HG03196 (cell line): ENCODE data around the gene NUP210.

Experiments
- ATAC-seq: cut with Tn5 transposase; IDR thresholded peaks from one replicate; pipeline ENCODE4 v1.9.1; 2021; ENCODE audit not compliant: unreplicated experiment

The NUP210 gene

DNA sequence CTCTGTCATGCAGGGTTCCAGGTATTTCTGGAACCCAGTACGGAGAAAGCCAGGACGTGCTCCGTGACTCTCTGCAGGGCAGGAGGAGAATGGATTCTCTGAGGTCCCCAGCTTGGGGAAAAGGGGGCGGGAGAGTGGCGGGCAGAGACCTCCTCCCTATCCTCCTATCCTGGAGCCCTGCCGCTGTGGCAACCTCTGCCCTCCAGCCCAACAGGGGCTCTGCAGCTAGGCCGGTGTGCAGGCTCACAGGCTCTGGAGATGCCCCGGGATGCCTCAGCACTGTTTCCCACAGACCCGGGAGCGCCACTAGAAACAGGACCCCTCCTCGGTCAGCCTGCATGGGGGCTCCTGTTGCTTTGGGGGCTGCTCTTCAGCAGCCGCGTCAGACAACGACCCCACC, 43.1 kb downstream of the NUP210 start:
- no peak for ATAC-seq

DNA sequence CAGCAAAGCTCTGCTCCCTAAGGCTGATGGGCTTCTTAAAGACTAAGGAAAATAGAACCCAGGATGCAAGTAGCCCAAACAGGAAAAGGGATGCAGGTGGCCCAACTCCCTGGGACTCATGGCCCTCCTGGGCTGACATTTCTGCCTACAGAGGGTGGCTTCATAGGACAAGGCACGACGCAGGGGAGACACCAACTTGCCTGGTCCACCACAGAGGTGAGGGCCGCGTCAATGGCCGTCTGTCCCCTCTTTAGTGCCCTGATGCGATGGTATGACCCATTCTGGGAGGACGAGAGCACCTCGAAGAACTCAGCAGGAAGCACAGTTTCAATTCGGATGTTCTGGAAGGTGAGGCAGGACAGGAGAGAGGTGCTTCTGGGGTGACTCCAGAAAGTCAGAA, 44.0 kb downstream of the NUP210 start:
- ATAC-seq, result no peak

- ATAC-seq, result no peak
These were observed 44.7 kb downstream of the NUP210 start for GRCh38 chr3:13375464-13375863.

GRCh38 chr3:13373975-13374586, 46.0 kb downstream of the NUP210 start:
- ATAC-seq, result no peak

GRCh38 chr3:13372656-13373055, 47.5 kb downstream of the NUP210 start:
- no peak for ATAC-seq

DNA sequence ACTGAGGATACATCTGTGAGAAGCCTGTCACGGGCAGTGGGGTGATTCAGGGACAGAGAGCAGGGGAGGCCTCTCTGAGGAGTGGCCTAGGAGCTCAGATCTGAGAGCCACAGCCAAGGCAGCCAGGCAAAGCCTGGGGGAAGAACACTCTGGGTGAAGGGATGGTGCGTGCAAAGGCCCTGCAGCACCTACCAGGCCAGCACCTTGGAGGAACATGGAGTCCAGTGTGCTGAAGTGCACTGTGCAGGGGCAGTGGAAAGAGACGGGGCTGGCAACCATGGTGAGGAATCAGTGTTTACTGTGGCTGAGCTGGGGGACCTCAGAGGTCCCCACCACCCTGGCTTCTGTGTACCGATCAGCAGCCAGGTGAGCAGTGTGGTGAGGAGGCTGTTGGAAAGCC, 48.0 kb downstream of the NUP210 start:
- ATAC-seq, result no peak

DNA sequence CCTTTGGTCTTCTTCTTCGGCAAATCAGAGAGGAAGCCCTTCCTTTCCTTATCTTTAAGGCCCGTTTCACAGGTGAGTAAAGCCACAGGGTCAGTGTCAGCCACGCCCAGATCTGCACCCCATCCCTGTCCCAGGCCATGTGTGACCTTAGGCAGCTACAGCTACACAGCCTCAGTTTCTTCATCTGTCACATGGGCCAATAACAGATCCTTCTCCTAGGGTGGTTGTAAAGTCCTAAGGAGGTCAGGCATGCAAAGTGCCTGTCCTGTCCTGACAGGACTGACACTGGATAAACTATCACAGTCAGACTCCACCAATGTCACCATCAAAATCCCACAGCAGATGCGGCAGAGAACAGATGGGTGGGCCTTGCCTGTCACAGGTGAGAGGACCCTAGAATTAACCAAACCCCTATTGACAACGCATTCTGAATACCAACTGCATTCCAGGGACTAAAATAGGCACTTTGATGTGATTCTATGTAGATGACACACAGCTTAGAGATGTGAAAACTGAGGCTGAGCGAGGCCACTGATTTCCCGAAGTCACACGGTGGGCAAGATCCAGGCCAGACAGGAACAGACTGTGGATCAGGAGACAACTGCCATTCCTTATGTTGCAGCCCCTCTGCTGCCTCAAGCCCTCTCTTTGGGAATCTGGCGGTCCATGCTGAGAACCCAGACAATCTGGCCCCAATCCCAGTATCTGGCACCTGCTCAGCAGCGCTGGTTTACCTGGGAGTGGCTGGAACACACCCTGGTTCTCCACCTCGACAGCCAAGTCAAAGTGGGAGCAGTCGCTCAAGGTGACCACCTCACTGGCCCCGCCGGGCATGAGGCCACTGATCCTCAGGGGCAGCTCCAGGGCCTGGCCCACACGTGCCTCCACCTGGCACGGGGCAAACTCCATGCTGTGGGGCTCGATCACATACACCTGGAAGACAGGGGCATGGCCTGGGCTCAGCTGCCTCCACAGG, 48.7 kb downstream of the NUP210 start:
- no peak for ATAC-seq

DNA sequence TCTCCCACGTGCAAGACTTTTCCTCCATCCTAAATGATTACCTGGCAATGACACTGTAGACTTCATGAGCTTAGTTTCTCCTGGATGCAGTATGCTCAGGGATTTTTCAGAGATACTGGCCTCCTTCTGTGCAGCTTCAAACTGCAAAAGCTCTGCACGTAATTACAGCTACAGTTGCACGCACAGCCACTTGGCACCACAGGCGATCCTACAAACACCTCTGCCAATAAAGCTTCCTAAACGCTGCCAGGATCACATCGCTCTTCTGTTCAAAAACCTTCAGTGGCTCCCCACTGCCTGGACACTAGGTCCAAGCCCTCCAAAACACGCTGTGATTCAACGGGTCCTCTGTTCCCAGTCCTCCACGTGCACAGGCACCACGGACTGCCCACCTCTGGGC, 49.5 kb downstream of the NUP210 start:
- no peak for ATAC-seq

DNA sequence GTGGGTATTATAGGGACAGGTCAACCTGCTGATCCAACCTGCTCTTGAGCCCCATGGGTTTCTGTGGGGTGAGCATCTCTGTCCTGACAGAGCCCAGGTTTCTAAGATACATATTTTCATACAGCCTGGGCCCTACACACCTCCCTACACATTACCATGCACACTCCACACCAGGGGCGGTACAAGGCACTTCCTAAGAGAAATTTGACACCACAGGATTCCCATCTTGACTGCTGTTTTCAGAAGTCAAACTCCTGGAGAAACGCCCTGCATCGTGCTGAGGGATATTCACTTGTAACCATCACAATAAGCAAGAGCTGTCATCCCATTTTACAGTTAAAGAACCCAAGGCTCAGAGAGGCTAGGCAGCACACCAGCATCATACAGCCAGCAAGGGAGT, 50.1 kb downstream of the NUP210 start:
- no peak for ATAC-seq

- ATAC-seq, result no peak
These were observed 51.3 kb downstream of the NUP210 start for GRCh38 chr3:13368834-13369233.

- no peak for ATAC-seq
These were observed 52.4 kb downstream of the NUP210 start for GRCh38 chr3:13367728-13368127.

- ATAC-seq, result no peak
These were observed 54.4 kb downstream of the NUP210 start for GRCh38 chr3:13365390-13366379.

GRCh38 chr3:13364602-13365271, 55.4 kb downstream of the NUP210 start:
- no peak for ATAC-seq

DNA sequence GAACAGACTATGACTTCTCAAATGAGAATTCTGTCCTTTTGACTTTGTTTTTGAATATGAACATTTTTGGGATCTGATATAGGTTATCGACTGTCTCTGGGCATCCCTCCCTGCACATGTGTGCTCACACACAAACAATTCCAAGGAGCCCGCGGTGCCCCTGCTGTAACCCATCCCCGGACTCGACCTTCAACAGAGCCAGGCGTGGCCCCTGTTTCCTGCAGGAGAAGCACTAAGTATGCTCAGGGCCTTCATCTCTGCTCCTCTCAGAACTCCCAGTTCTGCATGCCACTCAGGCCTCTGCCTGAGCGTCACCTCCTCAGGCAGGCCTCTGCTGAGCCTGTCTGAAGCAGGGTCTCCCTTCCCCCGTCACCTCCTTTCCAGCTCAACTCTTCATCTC, 57.6 kb downstream of the NUP210 start:
- no peak for ATAC-seq

GRCh38 chr3:13359916-13360315, 60.2 kb downstream of the NUP210 start:
- ATAC-seq, result no peak

GRCh38 chr3:13358643-13359042, 61.5 kb downstream of the NUP210 start:
- ATAC-seq, result no peak

DNA sequence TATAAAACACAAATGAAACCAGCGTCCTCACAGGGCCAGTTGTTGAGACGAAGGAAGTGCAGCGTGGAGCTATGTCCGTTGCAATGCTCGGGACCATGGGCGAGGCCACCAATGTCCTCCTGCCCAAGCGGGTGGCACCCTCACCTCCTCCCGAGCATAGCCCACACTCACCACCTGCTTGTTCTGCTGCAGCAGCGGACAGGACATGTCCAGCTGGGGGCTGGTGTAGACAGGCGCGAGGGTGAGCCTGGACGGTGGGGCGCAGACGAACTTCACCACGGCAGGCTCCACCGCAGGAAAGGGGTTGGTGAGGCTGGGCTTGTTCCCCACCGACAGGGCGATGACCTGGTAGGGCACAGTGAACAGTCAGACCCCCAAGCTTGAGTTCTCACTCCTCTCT, 62.1 kb downstream of the NUP210 start:
- ATAC-seq, result no peak

DNA sequence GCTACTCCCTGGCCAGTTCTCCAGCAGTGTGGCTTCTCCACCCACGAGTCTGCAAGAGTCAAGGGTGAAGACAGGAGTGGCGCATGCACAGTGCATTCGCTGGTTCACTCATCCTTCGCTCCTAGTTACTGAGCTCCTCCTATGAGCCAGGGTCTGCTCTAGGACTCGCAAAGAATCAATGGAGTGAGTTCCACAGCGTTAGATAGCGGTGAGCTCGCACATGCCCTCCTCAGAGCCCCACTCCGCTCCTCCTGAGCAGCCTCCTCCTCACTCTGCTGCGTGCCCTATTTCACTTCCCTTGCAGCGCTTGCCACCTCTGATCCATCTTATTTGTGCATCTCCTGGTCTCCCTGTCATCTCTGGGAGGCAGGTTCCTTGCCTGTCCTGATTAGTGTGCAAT, 63.0 kb downstream of the NUP210 start:
- no peak for ATAC-seq

DNA sequence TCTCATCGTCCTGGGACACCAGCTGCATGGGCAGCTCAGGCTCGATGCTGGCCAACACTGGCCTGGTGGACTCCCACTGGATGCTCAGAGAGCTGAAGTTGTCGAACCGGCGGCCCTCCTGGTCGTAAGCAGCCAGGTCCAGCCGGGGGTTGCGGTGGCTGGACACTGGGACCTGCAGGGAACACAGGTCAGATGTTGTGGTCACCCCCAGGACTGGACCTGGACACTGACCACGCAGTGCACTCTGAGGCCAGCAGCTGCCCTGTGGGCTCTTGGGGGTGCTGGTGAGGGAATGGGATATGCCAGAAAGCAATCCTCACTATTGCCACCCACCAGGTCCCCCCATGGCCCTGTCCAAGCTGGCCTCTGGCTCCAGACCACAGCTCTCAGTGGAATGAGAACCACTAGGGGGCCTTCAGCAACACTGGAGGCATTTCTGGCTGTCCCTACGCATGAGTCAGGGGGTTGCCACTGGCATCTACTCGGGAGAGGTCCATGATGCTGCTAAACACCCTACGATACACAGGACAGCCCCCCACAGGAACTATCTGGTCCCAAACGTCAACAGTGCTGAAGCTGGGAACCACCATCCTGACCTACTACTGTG, 66.1 kb downstream of the NUP210 start:
- ATAC-seq, result no peak

GRCh38 chr3:13353506-13353905, 66.6 kb downstream of the NUP210 start:
- ATAC-seq, result no peak
